ENCODE data around the gene DNAJC11.
"Not testable (repeated sequence)": the region's sequence is repeated elsewhere in the genome, so short reads cannot be mapped to it uniquely, and the experiment has no call there.

Gene DNAJC11

DNA sequence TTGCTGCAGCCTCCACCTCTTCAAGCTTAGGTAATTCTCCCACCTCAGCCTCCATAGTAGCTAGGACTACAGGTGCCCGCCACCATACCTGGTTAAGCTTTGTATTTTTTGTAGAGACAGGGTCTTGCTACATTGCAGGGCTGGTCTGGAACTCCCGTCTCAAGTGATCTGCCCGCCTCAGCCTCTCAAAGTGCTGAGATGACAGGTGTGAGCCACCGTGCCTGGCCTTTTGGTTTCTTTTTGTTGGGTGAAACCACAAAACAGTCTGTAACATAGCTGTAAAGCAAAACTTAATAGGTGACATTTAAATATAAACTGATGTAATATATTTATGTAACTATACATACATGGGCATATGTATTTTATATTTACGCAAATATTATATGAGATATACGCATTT, 3.1 kb upstream of the DNAJC11 start:
- no peak overlapping the region for H3K4me3 ChIP-seq (ENCODE audit: low read depth, low read length)
- TF ChIP-seq POLR2A (IDR thresholded peaks at IDR 0.05; ENCODE audit: extremely low read depth, insufficient read length), result no peak
- TF ChIP-seq, protein P1, sequence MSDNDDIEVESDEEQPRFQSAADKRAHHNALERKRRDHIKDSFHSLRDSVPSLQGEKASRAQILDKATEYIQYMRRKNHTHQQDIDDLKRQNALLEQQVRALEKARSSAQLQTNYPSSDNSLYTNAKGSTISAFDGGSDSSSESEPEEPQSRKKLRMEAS (IDR thresholded peaks at IDR 0.05; ENCODE audit: low read depth, low read length), result no peak
- TF ChIP-seq, protein P2, sequence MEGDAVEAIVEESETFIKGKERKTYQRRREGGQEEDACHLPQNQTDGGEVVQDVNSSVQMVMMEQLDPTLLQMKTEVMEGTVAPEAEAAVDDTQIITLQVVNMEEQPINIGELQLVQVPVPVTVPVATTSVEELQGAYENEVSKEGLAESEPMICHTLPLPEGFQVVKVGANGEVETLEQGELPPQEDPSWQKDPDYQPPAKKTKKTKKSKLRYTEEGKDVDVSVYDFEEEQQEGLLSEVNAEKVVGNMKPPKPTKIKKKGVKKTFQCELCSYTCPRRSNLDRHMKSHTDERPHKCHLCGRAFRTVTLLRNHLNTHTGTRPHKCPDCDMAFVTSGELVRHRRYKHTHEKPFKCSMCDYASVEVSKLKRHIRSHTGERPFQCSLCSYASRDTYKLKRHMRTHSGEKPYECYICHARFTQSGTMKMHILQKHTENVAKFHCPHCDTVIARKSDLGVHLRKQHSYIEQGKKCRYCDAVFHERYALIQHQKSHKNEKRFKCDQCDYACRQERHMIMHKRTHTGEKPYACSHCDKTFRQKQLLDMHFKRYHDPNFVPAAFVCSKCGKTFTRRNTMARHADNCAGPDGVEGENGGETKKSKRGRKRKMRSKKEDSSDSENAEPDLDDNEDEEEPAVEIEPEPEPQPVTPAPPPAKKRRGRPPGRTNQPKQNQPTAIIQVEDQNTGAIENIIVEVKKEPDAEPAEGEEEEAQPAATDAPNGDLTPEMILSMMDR (IDR thresholded peaks at IDR 0.05; ENCODE audit: low read depth, low read length), result no peak
- no peak for TF ChIP-seq MYC (IDR thresholded peaks at IDR 0.05; ENCODE audit: low read depth, low read length)
- DNase-seq (ENCODE audit: low read depth), result no peak

DNA sequence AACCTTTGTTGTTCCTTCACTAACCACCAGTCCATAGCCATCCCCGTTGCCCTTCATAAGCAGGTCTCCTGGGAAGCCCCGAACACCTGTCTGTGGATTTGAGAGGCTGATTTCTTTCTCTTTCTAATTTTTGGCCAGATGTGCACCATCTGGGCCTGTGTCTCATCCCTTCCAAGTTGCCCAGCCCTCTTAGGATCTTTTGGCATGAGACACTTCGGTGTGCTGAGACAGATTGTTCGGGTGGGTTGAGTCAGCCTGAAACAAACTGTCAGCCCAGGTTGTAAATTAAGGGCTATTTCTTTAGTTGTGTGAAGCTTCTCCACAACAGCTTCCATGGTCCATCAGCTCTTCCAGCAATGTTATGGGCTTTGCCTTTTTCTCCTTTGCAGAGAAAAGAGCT, 1.4 kb upstream of the DNAJC11 start:
- TF ChIP-seq, protein P1 (IDR thresholded peaks at IDR 0.05; ENCODE audit: low read depth, low read length), result no peak
- H3K4me3 ChIP-seq (ENCODE audit: low read depth, low read length), result no peak overlapping the region
- DNase-seq (ENCODE audit: low read depth), result no peak

DNA sequence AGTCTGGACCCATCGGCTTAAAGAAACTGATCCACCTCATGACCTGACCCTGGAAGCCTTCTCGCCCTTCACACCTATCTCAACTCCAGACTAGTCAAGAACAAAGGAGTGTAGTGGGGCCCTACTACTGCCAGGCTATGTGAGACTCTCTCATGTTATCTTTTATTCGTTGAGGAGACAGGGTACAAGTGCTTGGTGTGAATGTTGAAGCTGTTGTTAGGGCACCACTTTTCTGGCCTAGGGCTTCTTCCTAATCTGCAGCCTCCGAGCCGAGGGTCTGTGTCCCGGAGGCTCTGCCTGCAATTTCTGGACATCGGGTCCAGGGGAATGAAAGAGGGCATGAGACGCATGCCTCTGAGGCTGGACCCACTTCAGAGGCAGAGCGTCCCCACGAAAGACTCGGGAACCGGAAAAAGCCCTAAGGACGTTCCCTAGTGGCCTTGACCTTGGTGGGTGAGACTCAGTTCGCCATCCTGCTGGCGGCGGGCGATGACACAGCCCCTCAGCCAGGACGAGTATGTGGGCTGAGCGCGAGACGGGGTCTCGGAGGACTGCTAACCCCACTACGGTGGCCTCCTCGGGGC, 671 bp downstream of the DNAJC11 start:
- TF ChIP-seq, protein P2 (IDR thresholded peaks at IDR 0.05; ENCODE audit: low read depth, low read length), result no peak
- TF ChIP-seq, protein P1 (IDR thresholded peaks at IDR 0.05; ENCODE audit: low read depth, low read length), result no peak
- no peak for TF ChIP-seq MYC (IDR thresholded peaks at IDR 0.05; ENCODE audit: low read depth, low read length)
- TF ChIP-seq POLR2A (IDR thresholded peaks at IDR 0.05; ENCODE audit: extremely low read depth, insufficient read length), result no peak
- DNase-seq (ENCODE audit: low read depth), result no peak
- H3K4me3 ChIP-seq (ENCODE audit: low read depth, low read length), result peak overlapping the region; percentile 96

DNA sequence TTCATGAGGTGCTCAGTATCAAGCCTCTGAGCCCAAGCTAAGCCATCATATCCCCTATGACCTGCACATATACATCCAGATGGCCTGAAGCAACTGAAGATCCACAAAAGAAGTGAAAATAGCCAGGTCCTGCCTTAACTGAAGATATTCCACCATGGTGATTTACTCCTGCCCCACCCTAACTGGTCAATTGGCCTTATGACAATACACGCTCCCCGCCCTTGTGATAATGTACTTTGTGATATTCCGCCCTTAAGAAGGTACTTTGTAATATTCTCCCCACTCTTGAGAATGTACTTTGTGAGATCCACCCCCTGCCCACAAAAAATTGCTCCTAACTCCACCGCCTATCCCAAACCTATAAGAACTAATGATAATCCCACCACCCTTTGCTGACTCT, 1.7 kb downstream of the DNAJC11 start:
- H3K4me3 ChIP-seq (ENCODE audit: low read depth, low read length), result peak overlapping the region; percentile 96
- DNase-seq (ENCODE audit: low read depth), result not testable (repeated sequence)

DNA sequence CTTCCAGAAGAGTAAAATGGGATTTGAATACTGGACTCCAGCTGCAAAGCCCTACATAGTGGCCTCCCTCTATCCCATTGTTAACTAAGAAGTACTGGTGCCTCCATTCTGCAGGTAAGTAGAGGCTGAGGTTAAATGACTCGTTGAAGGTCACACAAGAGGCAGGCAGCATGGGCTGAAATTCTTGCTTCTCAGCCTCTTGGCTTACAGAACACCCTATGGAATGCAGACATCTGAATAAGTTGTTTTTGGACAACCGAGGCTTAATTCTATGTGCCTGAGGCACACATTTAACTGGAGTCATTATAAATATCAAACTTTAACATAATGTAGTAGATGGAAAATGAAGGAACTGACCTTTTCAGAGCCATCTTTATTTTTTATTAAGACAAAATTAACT, 5.7 kb downstream of the DNAJC11 start:
- no peak for DNase-seq (ENCODE audit: low read depth)

DNA sequence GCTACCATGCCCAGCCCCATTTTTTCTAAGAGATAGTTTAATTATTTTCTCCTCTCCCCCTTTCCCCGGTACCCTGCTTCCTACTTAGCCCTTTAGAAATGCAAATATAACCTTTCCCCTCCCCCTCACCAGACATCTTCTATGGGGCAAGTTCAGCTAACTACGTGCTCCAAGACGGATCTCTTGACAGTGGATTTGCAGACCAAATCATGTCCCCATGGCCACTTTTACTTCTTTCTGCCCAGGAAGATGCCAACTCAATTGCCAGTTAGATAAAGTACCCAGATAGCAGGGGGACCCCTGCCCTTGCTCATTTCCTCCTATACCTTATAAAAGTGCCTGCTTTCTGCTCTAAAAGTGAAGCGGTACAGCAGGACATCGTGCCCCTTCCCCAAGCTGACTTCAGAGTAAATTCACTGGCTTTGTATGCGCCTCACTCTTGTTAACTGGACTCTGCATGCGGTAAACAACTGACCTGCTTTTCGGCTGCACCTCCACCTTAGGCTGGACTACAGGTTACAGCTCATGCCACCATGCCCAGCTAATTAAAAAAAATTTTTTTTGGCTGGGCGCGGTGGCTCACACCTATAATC, 7.4 kb downstream of the DNAJC11 start:
- no peak overlapping the region for H3K4me3 ChIP-seq (ENCODE audit: low read depth, low read length)
- TF ChIP-seq, protein P1 (IDR thresholded peaks at IDR 0.05; ENCODE audit: low read depth, low read length), result no peak
- TF ChIP-seq MYC (IDR thresholded peaks at IDR 0.05; ENCODE audit: low read depth, low read length) (no peak), POLR2A (IDR thresholded peaks at IDR 0.05; ENCODE audit: extremely low read depth, insufficient read length) (no peak)
- TF ChIP-seq, protein P2 (IDR thresholded peaks at IDR 0.05; ENCODE audit: low read depth, low read length), result no peak
- DNase-seq (ENCODE audit: low read depth), result no peak

More for the DNA sequence above, 5.7 kb downstream of the DNAJC11 start:
- no peak overlapping the region for H3K4me3 ChIP-seq (ENCODE audit: low read depth, low read length)
- TF ChIP-seq, protein P1 (IDR thresholded peaks at IDR 0.05; ENCODE audit: low read depth, low read length), result no peak
- TF ChIP-seq, protein P2 (IDR thresholded peaks at IDR 0.05; ENCODE audit: low read depth, low read length), result no peak
- no peak for TF ChIP-seq MYC (IDR thresholded peaks at IDR 0.05; ENCODE audit: low read depth, low read length)

DNA sequence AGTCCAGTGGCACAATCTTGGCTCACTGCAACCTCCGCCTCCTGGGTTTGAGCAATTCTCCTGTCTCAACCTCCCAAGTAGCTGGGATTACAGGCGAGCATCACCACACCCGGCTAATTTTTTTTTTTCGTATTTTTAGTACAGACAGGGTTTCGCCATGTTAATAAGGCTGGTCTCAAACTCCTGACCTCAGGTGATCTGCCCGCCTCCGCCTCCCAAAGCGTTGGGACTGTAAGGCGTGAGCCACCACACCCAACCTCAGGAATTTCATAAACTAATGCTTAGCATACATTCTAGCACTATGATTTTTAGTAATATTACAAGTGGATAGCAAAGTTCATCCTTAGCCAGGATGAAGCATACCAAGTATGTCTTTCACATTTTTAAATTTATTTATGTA, 8.7 kb downstream of the DNAJC11 start:
- DNase-seq (ENCODE audit: low read depth), result no peak
- no peak overlapping the region for H3K4me3 ChIP-seq (ENCODE audit: low read depth, low read length)
- no peak for TF ChIP-seq POLR2A (IDR thresholded peaks at IDR 0.05; ENCODE audit: extremely low read depth, insufficient read length)
- TF ChIP-seq, protein P1 (IDR thresholded peaks at IDR 0.05; ENCODE audit: low read depth, low read length), result no peak
- no peak for TF ChIP-seq MYC (IDR thresholded peaks at IDR 0.05; ENCODE audit: low read depth, low read length)
- TF ChIP-seq, protein P2 (IDR thresholded peaks at IDR 0.05; ENCODE audit: low read depth, low read length), result no peak

Measured in NB4 (cell line).